Activated B cell treated with CpG ODN at 0.5 μM for 24 hours (primary cell): Measurements from ENCODE around the gene NLRX1. TPM values are rescaled to one million over a fixed set of nuclear protein-coding genes. Genes with fewer than 3 reads are reported as not detected.

ENCODE experiments used
- ATAC-seq: fragments of 200-7000 bp; cut with Tn5 transposase; one replicate; pipeline ENCODE4 v1.10.0; 2021; ENCODE audit warnings: low read depth, mild to moderate bottlenecking, moderate library complexity
- CTCF ChIA-PET: fragments of 350-600 bp; sonication (Branson Sonifier 250); formaldehyde crosslinking; loops from one replicate; lab custom pipeline; 2021; ENCODE audit warnings: antibody characterized with exemption; lab: Charles Lee
- POLR2A ChIA-PET: fragments of 350-600 bp; sonication (Branson Sonifier 250); formaldehyde crosslinking; loops from one replicate; lab custom pipeline; 2021; ENCODE audit warnings: antibody characterized with exemption; lab: Charles Lee
- DNase-seq: peaks from one replicate; pipeline ENCODE4 v3.0.0; 2022
- H3K27ac Mint-ChIP-seq: one replicate; pipeline ENCODE4 v1.8.0; 2020; ENCODE audit warnings: mixed read lengths
- H3K27me3 Mint-ChIP-seq: one replicate; pipeline ENCODE4 v1.8.0; 2021; ENCODE audit warnings: mixed read lengths
- H3K36me3 Mint-ChIP-seq: one replicate; pipeline ENCODE4 v1.8.0; 2021; ENCODE audit warnings: low read depth, mixed read lengths
- H3K4me1 Mint-ChIP-seq: one replicate; pipeline ENCODE4 v1.8.0; 2021; ENCODE audit warnings: mixed read lengths
- H3K4me3 Mint-ChIP-seq: one replicate; pipeline ENCODE4 v1.8.0; 2020; ENCODE audit warnings: mild to moderate bottlenecking, mixed read lengths
- H3K9me3 Mint-ChIP-seq: one replicate; pipeline ENCODE4 v1.8.0; 2020; ENCODE audit warnings: mixed read lengths
- intact Hi-C: fragments of 100-400 bp; cut with micrococcal nuclease; formaldehyde crosslinking; loops from one replicate; pipeline ENCODE4 v1.15.1; 2024
- total RNA-seq: library from RNA; stranded (reverse); gene quantifications from 2 replicates; pipeline ENCODE4 v1.2.3, GENCODE V29; 2022
- TF ChIP-seq, protein P1 (sequence below): fragments of 200-600 bp; IDR thresholded peaks from one replicate; pipeline ENCODE4 v1.8.0; 2022; ENCODE audit warnings: antibody characterized with exemption, mild to moderate bottlenecking

The NLRX1 gene, protein sequence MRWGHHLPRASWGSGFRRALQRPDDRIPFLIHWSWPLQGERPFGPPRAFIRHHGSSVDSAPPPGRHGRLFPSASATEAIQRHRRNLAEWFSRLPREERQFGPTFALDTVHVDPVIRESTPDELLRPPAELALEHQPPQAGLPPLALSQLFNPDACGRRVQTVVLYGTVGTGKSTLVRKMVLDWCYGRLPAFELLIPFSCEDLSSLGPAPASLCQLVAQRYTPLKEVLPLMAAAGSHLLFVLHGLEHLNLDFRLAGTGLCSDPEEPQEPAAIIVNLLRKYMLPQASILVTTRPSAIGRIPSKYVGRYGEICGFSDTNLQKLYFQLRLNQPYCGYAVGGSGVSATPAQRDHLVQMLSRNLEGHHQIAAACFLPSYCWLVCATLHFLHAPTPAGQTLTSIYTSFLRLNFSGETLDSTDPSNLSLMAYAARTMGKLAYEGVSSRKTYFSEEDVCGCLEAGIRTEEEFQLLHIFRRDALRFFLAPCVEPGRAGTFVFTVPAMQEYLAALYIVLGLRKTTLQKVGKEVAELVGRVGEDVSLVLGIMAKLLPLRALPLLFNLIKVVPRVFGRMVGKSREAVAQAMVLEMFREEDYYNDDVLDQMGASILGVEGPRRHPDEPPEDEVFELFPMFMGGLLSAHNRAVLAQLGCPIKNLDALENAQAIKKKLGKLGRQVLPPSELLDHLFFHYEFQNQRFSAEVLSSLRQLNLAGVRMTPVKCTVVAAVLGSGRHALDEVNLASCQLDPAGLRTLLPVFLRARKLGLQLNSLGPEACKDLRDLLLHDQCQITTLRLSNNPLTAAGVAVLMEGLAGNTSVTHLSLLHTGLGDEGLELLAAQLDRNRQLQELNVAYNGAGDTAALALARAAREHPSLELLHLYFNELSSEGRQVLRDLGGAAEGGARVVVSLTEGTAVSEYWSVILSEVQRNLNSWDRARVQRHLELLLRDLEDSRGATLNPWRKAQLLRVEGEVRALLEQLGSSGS
- total RNA-seq: 9.8 TPM in 2 replicates

DNA sequence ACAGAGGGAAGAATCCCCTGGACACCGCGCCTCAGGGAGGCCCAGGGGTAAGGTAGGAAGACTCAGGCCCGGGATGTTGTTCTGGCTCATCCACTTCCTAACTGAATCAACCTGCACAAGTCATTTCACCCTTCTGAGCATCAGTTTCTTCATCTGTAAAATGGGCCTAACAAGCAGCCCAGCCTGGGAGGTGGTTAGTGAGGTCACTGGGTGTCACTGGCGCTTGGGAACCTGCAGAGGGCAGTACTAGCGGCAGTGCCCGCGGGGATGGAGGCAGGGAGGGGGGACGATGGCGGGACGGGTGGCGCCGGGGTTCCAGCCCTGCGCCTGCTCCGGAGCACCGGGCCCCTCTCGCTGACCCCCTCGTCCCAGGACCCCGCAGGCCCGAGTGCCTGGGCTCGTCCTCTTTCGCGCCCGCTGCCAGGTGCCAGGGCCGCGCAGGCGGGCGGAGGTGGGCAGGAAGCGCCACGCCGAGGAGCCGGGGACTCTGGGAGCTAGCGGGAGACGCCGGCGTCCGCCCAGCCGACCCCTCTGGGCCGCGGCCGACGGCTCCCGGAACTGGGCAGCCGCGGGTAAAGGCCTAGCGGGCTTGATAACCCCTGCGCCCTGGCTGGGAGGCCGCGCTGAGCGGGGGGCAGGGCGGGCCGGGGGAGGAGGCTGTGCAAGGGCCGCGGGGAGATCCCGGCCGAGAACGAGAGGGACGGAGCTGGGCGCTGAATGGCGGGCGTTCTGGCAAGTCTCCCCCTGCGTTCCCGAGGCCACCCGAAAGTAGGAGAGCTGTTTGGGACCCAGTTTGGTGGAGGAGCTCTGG lies at the start of gene NLRX1:
Gene NLRX1 (plus strand): TSS at position 255 of the 811 bp plus-strand sequence. CDS start 2,679 bp downstream, outside the sequence.
- ATAC-seq (peak; percentile 97), DNase-seq (peak; percentile 74)
- Mint-ChIP-seq H3K36me3 (no peaks in the 10 kb centered on the region), H3K27me3 (no peaks in the 10 kb centered on the region), H3K4me1 (peaks cover 5% of the 10 kb centered on the region), H3K9me3 (no peaks in the 10 kb centered on the region), H3K4me3 (peak within 1 kb of the TSS; percentile 86), H3K27ac (peak within 1 kb of the TSS; percentile 50)
- CTCF ChIA-PET: interaction anchor here (0.6 to 1.5 kb wide), 12 partner anchors 14 to 155 kb away, joined by 3 to 23 read pairs (median 4); partner anchors contain the start of genes CBL, HINFP and VPS11
- TF ChIP-seq, protein P1, sequence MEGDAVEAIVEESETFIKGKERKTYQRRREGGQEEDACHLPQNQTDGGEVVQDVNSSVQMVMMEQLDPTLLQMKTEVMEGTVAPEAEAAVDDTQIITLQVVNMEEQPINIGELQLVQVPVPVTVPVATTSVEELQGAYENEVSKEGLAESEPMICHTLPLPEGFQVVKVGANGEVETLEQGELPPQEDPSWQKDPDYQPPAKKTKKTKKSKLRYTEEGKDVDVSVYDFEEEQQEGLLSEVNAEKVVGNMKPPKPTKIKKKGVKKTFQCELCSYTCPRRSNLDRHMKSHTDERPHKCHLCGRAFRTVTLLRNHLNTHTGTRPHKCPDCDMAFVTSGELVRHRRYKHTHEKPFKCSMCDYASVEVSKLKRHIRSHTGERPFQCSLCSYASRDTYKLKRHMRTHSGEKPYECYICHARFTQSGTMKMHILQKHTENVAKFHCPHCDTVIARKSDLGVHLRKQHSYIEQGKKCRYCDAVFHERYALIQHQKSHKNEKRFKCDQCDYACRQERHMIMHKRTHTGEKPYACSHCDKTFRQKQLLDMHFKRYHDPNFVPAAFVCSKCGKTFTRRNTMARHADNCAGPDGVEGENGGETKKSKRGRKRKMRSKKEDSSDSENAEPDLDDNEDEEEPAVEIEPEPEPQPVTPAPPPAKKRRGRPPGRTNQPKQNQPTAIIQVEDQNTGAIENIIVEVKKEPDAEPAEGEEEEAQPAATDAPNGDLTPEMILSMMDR: peak; percentile 69
- intact Hi-C loops: loop anchor here (1.0 to 2.0 kb wide), 6 partner anchors 16 to 155 kb away; partner anchors contain the start of genes HINFP and NHERF4
- POLR2A ChIA-PET: interaction anchor here (0.5 to 1.6 kb wide), 15 partner anchors 8 to 166 kb away, joined by 3 to 12 read pairs (median 5); partner anchors contain the start of genes C2CD2L, CBL, HINFP and RNF26

DNA sequence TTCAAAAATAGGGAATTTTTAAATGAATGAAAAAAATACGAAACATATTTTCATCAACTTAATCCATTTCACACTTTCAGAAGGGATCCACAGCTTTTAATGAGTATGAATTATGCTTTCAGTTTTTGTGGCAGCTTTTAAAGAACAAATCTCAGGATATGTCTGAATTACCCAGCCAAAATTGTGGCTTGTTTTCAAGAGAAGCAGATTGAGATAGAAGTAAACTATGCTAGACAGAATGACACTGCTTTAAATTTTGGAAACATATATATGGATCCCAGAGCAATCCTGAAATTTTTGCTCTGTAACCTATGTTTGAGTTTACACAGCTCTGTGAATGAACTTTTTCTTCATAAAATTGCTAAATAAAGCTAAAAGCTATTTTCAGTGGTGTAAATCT lies 49.6 kb upstream of the NLRX1 start:
- DNase-seq: no peak
- no peak for ATAC-seq
- Mint-ChIP-seq H3K27ac (no peak overlapping the region), H3K36me3 (peaks cover 32% of the 10 kb centered on the region), H3K4me3 (no peak overlapping the region), H3K27me3 (no peaks in the 10 kb centered on the region), H3K9me3 (no peaks in the 10 kb centered on the region), H3K4me1 (peaks cover 37% of the 10 kb centered on the region)
- CTCF ChIA-PET: no interaction called here
- TF ChIP-seq, protein P1: no peak
- intact Hi-C loops: no loop called here
- POLR2A ChIA-PET: interaction anchor here (0.5 to 5.4 kb wide), 3 partner anchors 10 to 24 kb away, joined by 7 to 40 read pairs (median 18); a partner anchor contains a TSS

DNA sequence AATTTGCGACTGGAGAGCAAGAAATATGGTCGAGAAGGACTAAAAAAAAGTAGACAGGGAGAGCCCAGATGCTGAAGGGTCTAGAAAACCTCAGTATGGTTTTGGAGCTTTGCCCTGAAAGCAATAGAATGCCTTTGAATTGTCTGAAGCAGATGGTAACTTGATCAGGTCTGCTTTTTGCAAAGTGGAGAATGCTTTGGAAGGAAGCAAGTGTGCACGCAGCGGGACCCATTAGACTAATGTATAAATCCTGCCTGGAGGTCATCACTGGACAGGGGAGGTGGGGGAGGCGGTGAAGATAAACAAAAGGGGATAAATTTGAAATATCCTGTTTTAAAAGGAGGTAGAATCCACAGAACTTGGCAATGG lies 47.9 kb upstream of the NLRX1 start:
- H3K4me3 Mint-ChIP-seq: peak overlapping the region; percentile 94
- no peak for DNase-seq
- ChIA-PET POLR2A (interaction anchor here (1.5 to 5.4 kb wide), 8 partner anchors 11 to 102 kb away, joined by 8 to 40 read pairs (median 15); partner anchors contain the start of genes C2CD2L, DPAGT1, HMBS and NLRX1), CTCF (interaction anchor here (1.0 to 2.0 kb wide), 3 partner anchors 14 to 76 kb away, joined by 4 to 9 read pairs (median 4); partner anchors contain the start of gene C2CD2L)
- no peaks in the 10 kb centered on the region for H3K9me3 Mint-ChIP-seq
- peaks cover 33% of the 10 kb centered on the region for H3K4me1 Mint-ChIP-seq
- no peak for ATAC-seq
- peaks cover 34% of the 10 kb centered on the region for H3K36me3 Mint-ChIP-seq
- intact Hi-C loops: loop anchor here (1.0 kb wide), 8 partner anchors 13 to 214 kb away; partner anchors contain the start of genes C2CD2L, DPAGT1, HYOU1 and RNF26
- no peaks in the 10 kb centered on the region for H3K27me3 Mint-ChIP-seq
- TF ChIP-seq, protein P1: no peak
- H3K27ac Mint-ChIP-seq: peak overlapping the region; percentile 92

DNA sequence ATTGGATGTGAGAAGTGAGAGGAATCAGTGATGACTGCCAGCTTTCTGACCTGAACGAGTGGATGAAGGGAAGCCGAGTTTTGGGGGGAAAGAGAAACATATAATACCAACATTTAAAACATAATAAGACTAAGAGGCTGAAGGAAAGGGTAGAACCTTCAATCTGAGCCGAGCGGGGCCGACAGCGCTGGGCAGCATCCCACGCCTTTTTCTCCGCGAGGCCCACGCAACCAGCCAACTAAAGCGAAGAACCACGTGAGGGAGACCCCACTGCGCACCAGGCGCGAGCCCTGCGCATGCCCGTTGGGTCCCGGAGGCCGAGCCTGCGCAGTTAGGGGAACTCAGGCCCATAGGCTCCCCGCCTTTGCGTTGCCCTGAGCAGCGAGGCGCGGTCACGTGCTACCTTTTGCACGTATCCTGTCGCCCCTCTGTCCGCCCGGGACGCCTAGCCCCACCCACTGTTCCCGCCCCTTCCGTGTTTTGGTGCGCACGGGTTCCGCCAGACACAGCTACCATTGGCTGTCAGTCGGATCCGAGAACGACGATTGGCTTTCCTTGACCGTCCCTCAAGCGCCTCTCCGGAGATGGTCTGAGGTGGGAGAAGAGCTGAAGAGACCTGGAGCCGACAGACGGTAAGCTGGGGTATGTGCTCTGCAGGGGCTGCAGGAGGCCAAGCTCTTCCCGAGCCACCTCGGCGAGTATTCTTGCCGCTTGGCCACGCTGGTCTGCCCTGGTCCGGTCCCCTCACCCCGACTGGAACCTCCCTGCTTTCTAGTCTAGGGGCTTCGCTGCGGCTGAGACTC lies 47.3 kb upstream of the NLRX1 start, which contains the start of gene HINFP:
Gene HINFP (plus strand): TSS at position 573 of the 803 bp plus-strand sequence. CDS start 5,365 bp downstream, outside the sequence.
- POLR2A ChIA-PET: interaction anchor here (0.6 to 5.4 kb wide), 19 partner anchors 8 to 1109 kb away, joined by 3 to 40 read pairs (median 4); partner anchors contain the start of genes C2CD2L, DPAGT1, HMBS and NLRX1
- intact Hi-C loops: loop anchor here (1.0 kb wide), 8 partner anchors 14 to 213 kb away; partner anchors contain the start of genes C2CD2L, DPAGT1, HYOU1 and RNF26
- H3K27me3 Mint-ChIP-seq: no peaks in the 10 kb centered on the region
- peaks cover 30% of the 10 kb centered on the region for H3K4me1 Mint-ChIP-seq
- DNase-seq: peak; percentile 97
- H3K27ac Mint-ChIP-seq: peak within 1 kb of the TSS; percentile 92
- CTCF ChIA-PET: interaction anchor here (1.0 to 2.0 kb wide), 4 partner anchors 14 to 75 kb away, joined by 3 to 9 read pairs (median 4); partner anchors contain the start of gene C2CD2L
- no peaks in the 10 kb centered on the region for H3K9me3 Mint-ChIP-seq
- peak within 1 kb of the TSS; percentile 94 for H3K4me3 Mint-ChIP-seq
- TF ChIP-seq, protein P1: no peak
- peaks cover 30% of the 10 kb centered on the region for H3K36me3 Mint-ChIP-seq
- peak; percentile 97 for ATAC-seq
